Activated CD4-positive, alpha-beta T cell treated with anti-CD3 and anti-CD28 coated beads, Interleukin-2, amount 50 U/mL, for 4 hours (primary cell): Measurements from ENCODE around the gene RAPGEF5.

Source experiments
- DNase-seq, 2 experiments: peaks; one replicate each; pipeline ENCODE4 v3.0.0-alpha.2; 2020

Gene RAPGEF5

DNA sequence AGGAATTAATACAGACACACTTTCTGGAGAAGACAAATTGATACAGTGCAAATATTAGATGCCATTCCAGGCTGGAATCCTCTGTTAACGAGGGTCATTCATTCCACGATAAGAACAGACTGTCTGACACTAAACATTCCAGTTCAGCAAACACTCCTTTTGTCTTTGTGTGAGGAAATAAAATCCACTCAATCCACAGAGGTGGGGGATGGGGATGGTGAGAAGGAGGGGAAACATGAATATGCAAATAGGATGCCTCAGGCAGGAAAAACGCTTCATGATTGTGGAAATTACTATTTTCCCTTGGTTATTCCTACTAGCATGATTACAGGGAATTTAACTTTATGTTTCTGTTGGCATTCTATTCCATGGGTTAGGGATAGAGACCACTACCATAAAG, 214.4 kb downstream of the RAPGEF5 start:
- DNase-seq, result no peak

GRCh38 chr7:22141355-22141754, 215.6 kb downstream of the RAPGEF5 start:
- no peak for DNase-seq

DNA sequence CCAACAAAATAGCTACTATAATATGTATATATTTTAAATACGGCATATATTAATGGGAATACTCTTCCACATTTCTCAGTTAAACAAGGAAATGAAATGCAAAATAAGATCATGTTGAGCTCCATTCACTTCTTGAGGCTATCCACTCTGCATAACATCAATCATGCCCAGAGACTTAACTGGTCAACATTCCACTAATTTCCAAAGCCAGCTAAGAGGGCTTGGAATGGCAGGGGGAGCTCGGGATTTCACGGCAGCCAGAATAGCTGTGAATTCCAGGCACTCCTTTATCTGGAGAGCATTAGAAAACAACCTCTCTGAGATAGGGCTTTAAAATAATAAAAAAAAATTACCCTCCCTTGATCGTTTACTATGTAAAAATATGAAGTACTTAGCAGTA, 216.4 kb downstream of the RAPGEF5 start:
- DNase-seq, result no peak

- no peak for DNase-seq
Measured at GRCh38 chr7:22138886-22139285, 218.1 kb downstream of the RAPGEF5 start.

- DNase-seq, result no peak
Measured at GRCh38 chr7:22138106-22138505, 218.8 kb downstream of the RAPGEF5 start.

DNA sequence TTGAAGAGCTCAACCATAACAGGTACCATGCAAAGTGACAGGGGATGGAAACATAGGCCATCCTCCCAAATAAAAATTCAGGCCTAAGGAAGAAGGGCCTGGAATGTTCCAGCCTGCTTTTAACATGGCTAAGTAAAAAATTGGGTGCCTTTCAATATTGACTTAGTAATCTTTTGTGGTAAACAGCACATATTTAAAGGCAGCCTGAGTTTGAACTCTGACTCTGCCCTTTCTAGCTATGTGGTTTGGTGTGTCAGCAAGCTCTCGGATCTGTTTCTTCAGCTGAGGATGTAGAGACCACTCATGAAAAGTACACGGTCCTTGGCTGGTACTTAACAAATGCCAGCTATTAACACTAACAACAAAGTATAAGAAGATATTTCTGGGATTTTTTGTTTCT, 219.5 kb downstream of the RAPGEF5 start:
- DNase-seq, result no peak

GRCh38 chr7:22137026-22137425, 219.9 kb downstream of the RAPGEF5 start:
- no peak for DNase-seq

- no peak for DNase-seq
Measured at GRCh38 chr7:22129819-22130580, 227.0 kb downstream of the RAPGEF5 start.

DNA sequence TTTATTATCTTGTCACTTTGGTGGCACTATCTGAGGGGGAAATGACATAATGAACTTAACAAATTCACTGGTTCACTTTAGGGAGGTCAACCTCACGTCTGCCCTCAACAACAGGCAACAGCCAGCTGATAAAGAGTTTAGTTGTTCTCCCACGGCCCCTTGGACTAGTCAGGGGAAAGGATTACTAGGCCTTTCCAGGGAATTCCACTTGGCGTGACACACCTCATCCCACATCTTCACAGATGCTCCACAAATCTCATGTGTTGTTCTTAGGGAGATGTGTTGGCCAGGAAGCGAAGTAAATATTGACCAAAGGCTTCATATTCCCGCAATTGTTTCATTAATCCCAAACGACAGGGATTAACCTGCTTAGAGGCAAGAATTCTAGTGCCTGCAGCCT, 227.8 kb downstream of the RAPGEF5 start:
- no peak for DNase-seq

DNA sequence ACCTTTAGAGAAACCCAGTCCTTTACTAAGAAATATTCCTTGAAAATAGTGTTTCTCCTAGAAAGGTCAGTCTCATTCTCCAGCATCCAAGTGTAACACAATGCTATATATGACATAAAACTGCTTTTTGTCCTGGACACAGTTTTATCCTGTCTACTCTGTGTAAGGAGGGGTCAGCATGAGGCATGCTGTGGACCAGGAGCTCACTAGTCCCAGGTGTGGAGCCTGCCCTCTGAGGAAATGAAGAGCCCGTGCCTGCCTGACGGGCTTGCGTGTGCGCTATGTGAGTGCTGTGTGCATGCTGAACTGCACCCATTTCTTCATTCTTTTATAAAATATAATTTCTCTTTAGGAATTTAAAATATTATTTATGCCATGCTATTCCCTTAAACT, 228.4 kb downstream of the RAPGEF5 start:
- DNase-seq, result no peak

GRCh38 chr7:22127835-22128527, 229.0 kb downstream of the RAPGEF5 start:
- no peak for DNase-seq

GRCh38 chr7:22125436-22125835, 231.5 kb downstream of the RAPGEF5 start:
- no peak for DNase-seq

GRCh38 chr7:22124941-22125340, 232.0 kb downstream of the RAPGEF5 start:
- no peak for DNase-seq

DNA sequence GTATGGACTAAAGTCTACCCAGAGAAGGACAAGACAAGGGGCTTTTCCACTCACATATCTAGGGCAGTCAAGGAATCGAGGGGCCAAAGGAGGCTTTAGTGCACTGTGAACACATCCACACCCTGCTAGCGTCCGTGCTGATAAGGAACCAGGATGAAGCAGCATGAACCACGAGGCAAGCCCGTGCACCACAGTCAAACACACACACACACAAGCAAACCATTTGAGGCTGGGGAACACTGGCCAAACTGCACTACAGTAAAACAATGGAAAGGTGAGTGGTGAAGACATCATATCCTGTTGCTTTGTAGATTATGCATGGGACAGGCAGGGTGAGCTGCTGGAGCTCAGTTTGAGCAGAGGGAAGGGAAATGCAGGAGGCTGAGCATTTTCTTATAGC, 233.8 kb downstream of the RAPGEF5 start:
- no peak for DNase-seq

- DNase-seq, result no peak
Measured at GRCh38 chr7:22121702-22122474, 235.1 kb downstream of the RAPGEF5 start.

DNA sequence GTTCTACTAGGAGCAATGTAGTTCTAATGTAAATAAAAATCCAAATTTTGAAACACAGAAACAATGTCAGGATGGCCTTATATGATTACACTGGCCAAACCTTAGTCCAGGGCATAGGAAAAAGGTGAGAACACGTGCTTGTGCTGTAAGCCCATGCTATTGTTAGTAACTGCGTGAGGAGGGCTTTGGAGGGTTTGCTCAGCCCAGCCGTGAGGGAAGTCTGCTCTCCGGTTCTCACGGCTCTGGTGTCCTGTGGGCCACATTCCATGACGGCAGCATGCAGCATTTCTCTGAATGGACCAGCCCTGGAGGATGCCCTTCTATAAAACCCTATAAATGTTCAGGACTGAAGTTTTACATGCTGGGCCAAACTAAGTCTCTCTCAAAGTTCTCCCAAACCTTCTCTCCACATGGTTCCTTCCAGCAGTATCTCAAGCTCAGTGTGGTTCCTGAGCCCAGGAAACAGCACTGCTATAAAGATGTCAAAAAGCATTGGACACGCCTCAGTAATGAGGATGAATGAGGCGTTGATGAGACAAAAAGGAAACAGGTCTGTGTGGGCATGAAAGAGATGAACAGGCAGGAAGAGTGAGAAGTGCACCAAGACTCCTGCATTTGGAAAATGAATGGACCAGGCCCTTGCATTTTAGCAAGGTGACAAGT, 236.4 kb downstream of the RAPGEF5 start:
- DNase-seq, result no peak

- no peak for DNase-seq
Measured at GRCh38 chr7:22117222-22117621, 239.7 kb downstream of the RAPGEF5 start.

DNA sequence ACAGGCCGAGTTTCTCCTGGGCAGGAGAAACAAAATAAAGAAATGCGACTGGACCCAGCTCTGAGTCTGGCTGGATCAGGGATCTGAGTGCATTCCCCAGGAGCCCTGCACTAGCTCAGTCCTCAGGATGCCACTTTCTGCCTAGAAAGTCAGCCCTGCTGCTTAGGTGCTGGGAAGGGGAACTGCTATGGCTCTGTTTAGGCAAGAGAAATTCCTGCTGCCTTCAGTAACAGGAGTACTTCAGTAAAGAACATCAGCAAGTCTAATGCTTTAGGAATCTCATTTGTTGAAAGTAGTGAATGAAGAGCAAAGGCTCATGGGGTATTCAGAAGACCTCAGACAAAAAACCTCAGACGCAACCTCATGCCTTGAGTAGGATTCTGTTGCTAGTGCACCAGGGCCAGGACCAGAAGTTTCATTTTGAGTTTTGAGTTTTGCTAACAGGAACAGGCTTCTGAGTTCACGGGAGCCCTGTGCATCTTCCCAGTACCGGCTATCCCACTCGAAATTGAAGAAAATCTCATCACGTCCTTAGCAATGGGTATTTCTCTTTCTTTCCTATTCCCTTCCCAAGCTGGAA, 240.4 kb downstream of the RAPGEF5 start:
- no peak for DNase-seq

GRCh38 chr7:22115689-22116088, 241.3 kb downstream of the RAPGEF5 start:
- no peak for DNase-seq

DNA sequence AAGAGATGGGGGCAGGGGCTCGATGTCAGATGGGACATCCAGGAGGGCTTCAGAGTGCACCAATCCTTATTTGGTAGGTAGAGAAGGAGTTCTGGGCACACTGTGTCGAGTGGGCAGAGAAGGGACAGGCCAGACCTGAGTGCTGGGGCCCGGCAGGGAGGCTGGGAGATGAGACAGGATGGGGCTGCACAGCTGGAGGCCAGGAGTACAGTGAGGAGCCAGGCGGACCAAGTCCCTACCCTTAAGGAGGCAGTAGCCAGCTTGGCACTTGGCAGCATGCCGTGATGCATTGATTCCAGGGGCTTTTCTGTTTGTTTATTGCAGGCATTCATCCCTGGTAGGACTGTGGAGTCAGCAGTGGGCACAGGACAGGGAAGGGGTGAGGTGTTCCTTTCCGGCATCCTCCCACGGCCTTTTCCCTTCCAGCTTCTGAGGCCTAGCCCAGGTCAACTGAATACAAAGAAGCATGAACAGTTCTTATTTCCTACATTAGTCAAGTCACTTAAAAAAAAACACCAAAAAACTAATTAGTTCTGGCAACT, 242.4 kb downstream of the RAPGEF5 start:
- DNase-seq, result no peak

DNA sequence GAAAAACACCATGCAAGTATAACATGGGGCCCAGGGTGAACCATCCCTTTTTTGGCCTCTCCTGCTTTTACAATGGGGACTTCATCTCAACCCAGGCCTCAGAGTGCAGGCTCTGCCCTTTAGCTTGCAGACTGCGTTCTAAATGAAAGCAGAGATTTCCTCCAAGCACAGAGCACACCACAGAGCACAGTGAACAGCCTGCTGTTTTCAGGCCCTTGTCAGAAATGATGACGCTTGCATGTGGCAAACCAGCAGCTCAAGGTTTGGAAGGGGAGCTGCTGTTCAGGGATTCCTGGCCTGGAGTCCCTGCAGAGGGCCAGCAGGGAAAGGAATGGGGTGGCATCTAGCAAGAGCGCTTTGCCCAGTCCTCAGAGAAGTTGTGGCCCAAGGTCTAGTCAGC, 243.9 kb downstream of the RAPGEF5 start:
- no peak for DNase-seq

GRCh38 chr7:22111661-22112060, 245.3 kb downstream of the RAPGEF5 start:
- no peak for DNase-seq

DNA sequence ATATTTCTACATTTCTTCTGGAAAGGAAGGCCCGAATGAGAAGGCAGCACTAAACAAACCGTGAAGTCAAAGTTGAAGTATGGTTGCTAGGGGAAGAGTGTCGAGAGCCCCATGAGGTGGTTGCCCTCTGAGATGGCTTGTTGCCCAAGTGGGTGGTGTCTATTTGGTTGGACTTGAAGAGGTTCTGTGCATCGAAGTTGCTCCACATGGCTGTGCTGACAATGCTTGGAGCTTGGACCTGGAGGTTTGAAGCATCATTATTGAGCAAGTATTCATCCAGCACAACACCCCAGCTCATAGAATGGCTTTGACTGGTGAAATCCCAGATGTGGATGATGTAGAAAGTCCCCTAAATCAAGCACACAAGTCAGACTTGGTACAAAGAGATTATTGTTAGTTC, 246.1 kb downstream of the RAPGEF5 start:
- no peak for DNase-seq
